ENCODE results near the gene CADPS2. TPM values are rescaled to one million over a fixed set of nuclear protein-coding genes. Genes with fewer than 3 reads are reported as not detected.

CADPS2 gene
- total and polyA plus RNA-seq, 2 of the 8 experiments (the other 6 are each of a cell fraction or from before 2014, with no cell fraction given): 8.9 to 22.3 TPM

DNA sequence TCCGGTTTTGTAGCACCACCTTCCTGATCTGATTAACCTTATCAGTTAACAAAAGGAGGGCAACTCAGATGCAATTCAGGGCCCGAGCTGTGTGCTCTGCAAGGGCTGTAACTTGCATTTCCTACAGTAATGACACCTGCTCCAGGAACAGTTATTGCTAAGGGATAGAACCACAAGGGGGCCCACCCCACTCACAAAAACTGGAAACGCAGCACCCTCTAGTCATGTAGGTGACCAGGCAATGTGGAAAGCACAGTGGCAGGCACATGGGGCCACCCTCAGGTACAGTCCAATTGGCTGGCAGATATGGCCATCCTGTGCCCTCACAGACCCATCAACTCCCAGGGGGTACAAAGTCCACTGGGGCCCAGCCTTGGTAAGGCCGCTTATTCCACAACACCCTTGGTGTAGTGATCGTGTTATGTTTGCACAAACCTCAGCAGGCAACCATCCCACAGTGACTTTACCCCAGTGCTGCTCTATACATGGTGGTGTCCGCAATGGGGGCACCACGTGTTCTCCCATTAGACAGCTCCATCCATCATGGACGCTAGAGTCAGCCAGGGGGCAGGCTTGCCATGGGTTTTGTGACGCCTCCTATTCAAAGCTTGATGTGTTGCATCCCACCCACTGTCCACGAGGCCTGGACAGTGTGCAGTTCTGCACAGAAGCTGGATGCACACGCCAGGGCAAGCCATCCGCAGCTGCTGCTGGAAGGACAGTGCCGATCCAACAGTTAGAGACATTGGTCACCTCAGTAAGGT lies 196.7 kb downstream of the CADPS2 start:
- no peak overlapping the region for H3K9ac ChIP-seq (replicated peaks in 1 of 4; ENCODE audit: extremely low read depth in 1 of 4, low read depth in 3 of 4, low read length in 3 of 4)
- no peaks in the 10 kb centered on the region for H3K27me3 ChIP-seq (replicated peaks in 1 of 4; ENCODE audit: control insufficient read depth in 3 of 4, extremely low read depth in 1 of 4, insufficient read depth in 3 of 4, low read length in 3 of 4)
- DNase-seq (ENCODE audit: low read depth in 1 of 2, low spot score in 2 of 2): no peak
- no peak overlapping the region for H3K4ac ChIP-seq (replicated peaks; ENCODE audit: insufficient read length, low read depth, low read length)
- 0 out of 2 replicates have a peak overlapping the region, but pooled peaks have one; percentile 62 for H2BK12ac ChIP-seq (ENCODE audit: low read depth, low read length)
- no peak overlapping the region for H3K27ac ChIP-seq (ENCODE audit: low read depth, low read length)
- H3K18ac ChIP-seq (ENCODE audit: extremely low read depth, low read length): no peak overlapping the region; the same call in 1 of the 2 replicates
- POLR2A ChIA-PET (ENCODE audit: partially characterized antibody): interaction anchor here (0.7 kb wide), 1 partner anchor 737 kb away, joined by 3 read pairs; no protein-coding TSS in a partner anchor
- WGBS, 2 experiments (ENCODE audit: extremely low coverage in 1 of 2, insufficient coverage in 1 of 2, insufficient read length in 1 of 2, insufficient replicate concordance in 2 of 2, low coverage in 1 of 2, low lambda C conversion rate in 2 of 2, missing lambda C conversion rate in 1 of 2): 91% methylated on average over 13 of the region's 13 CpGs; no CpG with 5 or more reads in 1 of the 2 experiments
- H3K23ac ChIP-seq (ENCODE audit: insufficient read length): no peak overlapping the region
- no peaks in the 10 kb centered on the region for H3K79me1 ChIP-seq (ENCODE audit: low read depth, low read length)
- CTCF ChIA-PET (ENCODE audit: partially characterized antibody): interaction anchor here (0.9 to 5.0 kb wide), 16 partner anchors 13 to 678 kb away, joined by 3 to 35 read pairs (median 4); partner anchors contain the start of genes RNF133 and RNF148
- H3K23me2 ChIP-seq (ENCODE audit: low read depth, low read length): no peaks in the 10 kb centered on the region
- no peak overlapping the region for H4K91ac ChIP-seq (replicated peaks; ENCODE audit: insufficient read length, low read length)
- FAIRE-seq: no peak
- peak overlapping the region; percentile 13; the same call in 1 of the 2 replicates for H2BK20ac ChIP-seq (ENCODE audit: low read length)
- H3K9me3 ChIP-seq (ENCODE audit: insufficient read depth in 2 of 2, low read depth in 1 of 2, low read length in 1 of 2): peaks cover 9 to 14% of the 10 kb centered on the region in 2 experiments
- peaks cover 4 to 14% (median 11%) of the 10 kb centered on the region in 4 experiments; a peak in 6 of 7 replicates for H3K4me1 ChIP-seq (replicated peaks in 1 of 4; ENCODE audit: control insufficient read depth in 3 of 4, insufficient read depth in 4 of 4, low read length in 3 of 4)
- peak overlapping the region; percentile 62; the same call in 1 of the 2 replicates for H4K8ac ChIP-seq (ENCODE audit: extremely low read depth, insufficient read depth, low read length)
- H3K56ac ChIP-seq (replicated peaks; ENCODE audit: insufficient read length, low read depth, low read length): no peak overlapping the region
- H3K4me2 ChIP-seq (ENCODE audit: insufficient read depth in 1 of 2, low read depth in 2 of 2, low read length in 2 of 2): no peak overlapping the region
- TF ChIP-seq SRF (IDR thresholded peaks at IDR 0.05; ENCODE audit: low read depth, low read length) (no peak), CREB1 (IDR thresholded peaks at IDR 0.05) (no peak), RAD21 (IDR thresholded peaks at IDR 0.05 in 1 of 2, conservative IDR thresholded peaks at IDR 0.05 in 1 of 2; ENCODE audit: low read depth in 2 of 2, low read length in 2 of 2) (peak; percentile 51 to 67)
- TF ChIP-seq, protein P1, sequence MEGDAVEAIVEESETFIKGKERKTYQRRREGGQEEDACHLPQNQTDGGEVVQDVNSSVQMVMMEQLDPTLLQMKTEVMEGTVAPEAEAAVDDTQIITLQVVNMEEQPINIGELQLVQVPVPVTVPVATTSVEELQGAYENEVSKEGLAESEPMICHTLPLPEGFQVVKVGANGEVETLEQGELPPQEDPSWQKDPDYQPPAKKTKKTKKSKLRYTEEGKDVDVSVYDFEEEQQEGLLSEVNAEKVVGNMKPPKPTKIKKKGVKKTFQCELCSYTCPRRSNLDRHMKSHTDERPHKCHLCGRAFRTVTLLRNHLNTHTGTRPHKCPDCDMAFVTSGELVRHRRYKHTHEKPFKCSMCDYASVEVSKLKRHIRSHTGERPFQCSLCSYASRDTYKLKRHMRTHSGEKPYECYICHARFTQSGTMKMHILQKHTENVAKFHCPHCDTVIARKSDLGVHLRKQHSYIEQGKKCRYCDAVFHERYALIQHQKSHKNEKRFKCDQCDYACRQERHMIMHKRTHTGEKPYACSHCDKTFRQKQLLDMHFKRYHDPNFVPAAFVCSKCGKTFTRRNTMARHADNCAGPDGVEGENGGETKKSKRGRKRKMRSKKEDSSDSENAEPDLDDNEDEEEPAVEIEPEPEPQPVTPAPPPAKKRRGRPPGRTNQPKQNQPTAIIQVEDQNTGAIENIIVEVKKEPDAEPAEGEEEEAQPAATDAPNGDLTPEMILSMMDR (IDR thresholded peaks at IDR 0.05; ENCODE audit: control extremely low read depth in 1 of 3, insufficient read depth in 1 of 3, low read depth in 1 of 3, low read length in 3 of 3): peak; percentile 17 to 34 (median 24); a peak in 3 of 4 replicates
- no peak overlapping the region for H3K4me3 ChIP-seq (ENCODE audit: extremely low read depth in 1 of 4, insufficient read depth in 2 of 4, low read depth in 3 of 4, low read length in 4 of 4)
- no peaks in the 10 kb centered on the region for H3K79me2 ChIP-seq (ENCODE audit: control insufficient read depth in 1 of 2, insufficient read depth in 2 of 2, low read length in 2 of 2)
- H2AK5ac ChIP-seq (ENCODE audit: low read depth, low read length): peak overlapping the region; percentile 26; the same call in 1 of the 2 replicates
- no peak overlapping the region for H3K14ac ChIP-seq (ENCODE audit: insufficient read length)
- H2BK15ac ChIP-seq (ENCODE audit: low read length): peak overlapping the region; percentile 21
- H4K20me1 ChIP-seq (replicated peaks in 1 of 2; ENCODE audit: control insufficient read depth in 1 of 2, insufficient read depth in 2 of 2, low read length in 2 of 2): no peaks in the 10 kb centered on the region
- no peak overlapping the region for H2AFZ ChIP-seq (ENCODE audit: low read length)
- H3K36me3 ChIP-seq (ENCODE audit: control insufficient read depth in 2 of 4, insufficient read depth in 4 of 4, low read length in 3 of 4): peaks cover 0 to 2% (median 0%) of the 10 kb centered on the region in 4 experiments; a peak in 1 of 8 replicates
- H2BK5ac ChIP-seq (ENCODE audit: low read depth, low read length): 0 out of 2 replicates have a peak overlapping the region, but pooled peaks have one; percentile 9
- H4K5ac ChIP-seq (ENCODE audit: insufficient read length, low read depth, low read length): no peak overlapping the region
- no peak overlapping the region for H2BK120ac ChIP-seq (replicated peaks; ENCODE audit: low read depth, low read length)

Data from H1 (cell line).